ENCODE measurements around the gene TRIM22. TPM values are rescaled to one million over a fixed set of nuclear protein-coding genes. Genes with fewer than 3 reads are reported as not detected.
"Not testable (repeated sequence)": the region's sequence is repeated elsewhere in the genome, so short reads cannot be mapped to it uniquely, and the experiment has no call there.

Gene TRIM22
- total RNA-seq, 1 experiment from 2014 or later: 24.1 TPM

GRCh38 chr11:5712507-5712906, 22.9 kb downstream of the TRIM22 start:
- ChIA-PET CTCF (interaction anchor here (0.7 to 4.0 kb wide), 8 partner anchors 11 to 432 kb away, joined by 3 to 35 read pairs (median 4); partner anchors contain the start of gene TRIM5), POLR2A (interaction anchor here (0.7 kb wide), 1 partner anchor 607 kb away, joined by 3 read pairs; no protein-coding TSS in a partner anchor)
- BruUV-seq (replicated peaks): no TSS peak
- Mint-ChIP-seq H3K27me3 (ENCODE audit: insufficient read depth, unreplicated experiment) (no peaks in the 10 kb centered on the region), H3K27ac (ENCODE audit: low read depth, unreplicated experiment) (no peak overlapping the region), H3K4me1 (ENCODE audit: insufficient read depth, unreplicated experiment) (no peaks in the 10 kb centered on the region), H3K36me3 (ENCODE audit: insufficient read depth, unreplicated experiment) (peaks cover 15% of the 10 kb centered on the region), H3K9me3 (ENCODE audit: unreplicated experiment) (no peaks in the 10 kb centered on the region), H3K4me3 (ENCODE audit: unreplicated experiment) (no peak overlapping the region)
- peak; percentile 24 for DNase-seq (ENCODE audit: unreplicated experiment)
- TF ChIP-seq CTCF (IDR thresholded peaks at IDR 0.05; ENCODE audit: unreplicated experiment): peak; percentile 37
- intact Hi-C loops (cut with micrococcal nuclease): loop anchor here (1.0 kb wide), 3 partner anchors 28 to 236 kb away; no protein-coding TSS in a partner anchor

- intact Hi-C loops (cut with micrococcal nuclease): no loop called here
- no TSS peak for BruUV-seq (replicated peaks)
- no peaks in the 10 kb centered on the region for H3K4me1 Mint-ChIP-seq (ENCODE audit: insufficient read depth, unreplicated experiment)
- DNase-seq (ENCODE audit: unreplicated experiment): no peak
- ChIA-PET POLR2A (interaction anchor here (0.9 kb wide), 1 partner anchor 23 kb away, joined by 8 read pairs; the partner anchor contains the start of gene TRIM22), CTCF (interaction anchor here (0.6 to 4.0 kb wide), 8 partner anchors 22 to 237 kb away, joined by 3 to 35 read pairs (median 4); partner anchors contain the start of genes OR52N5 and TRIM5)
- no peak overlapping the region for H3K4me3 Mint-ChIP-seq (ENCODE audit: unreplicated experiment)
- H3K27me3 Mint-ChIP-seq (ENCODE audit: insufficient read depth, unreplicated experiment): peaks cover 11% of the 10 kb centered on the region
- H3K9me3 Mint-ChIP-seq (ENCODE audit: unreplicated experiment): no peaks in the 10 kb centered on the region
- no peak overlapping the region for H3K27ac Mint-ChIP-seq (ENCODE audit: low read depth, unreplicated experiment)
- peaks cover 7% of the 10 kb centered on the region for H3K36me3 Mint-ChIP-seq (ENCODE audit: insufficient read depth, unreplicated experiment)
- no peak for TF ChIP-seq CTCF (IDR thresholded peaks at IDR 0.05; ENCODE audit: unreplicated experiment)
These were observed 24.1 kb downstream of the TRIM22 start for GRCh38 chr11:5713695-5714094.

- BruUV-seq (replicated peaks); CTCF ChIA-PET; H3K9me3 Mint-ChIP-seq (ENCODE audit: unreplicated experiment); H3K27ac Mint-ChIP-seq (ENCODE audit: low read depth, unreplicated experiment); POLR2A ChIA-PET; H3K36me3 Mint-ChIP-seq (ENCODE audit: insufficient read depth, unreplicated experiment); DNase-seq (ENCODE audit: unreplicated experiment); intact Hi-C loops (cut with micrococcal nuclease); H3K4me3 Mint-ChIP-seq (ENCODE audit: unreplicated experiment); H3K4me1 Mint-ChIP-seq (ENCODE audit: insufficient read depth, unreplicated experiment): not testable (repeated sequence)
- H3K27me3 Mint-ChIP-seq (ENCODE audit: insufficient read depth, unreplicated experiment): peaks cover 36% of the 10 kb centered on the region
These were observed 26.9 kb downstream of the TRIM22 start for GRCh38 chr11:5716518-5716917.

GRCh38 chr11:5719703-5720495, 30.3 kb downstream of the TRIM22 start:
- Mint-ChIP-seq H3K27me3 (ENCODE audit: insufficient read depth, unreplicated experiment) (peaks cover 65% of the 10 kb centered on the region), H3K4me1 (ENCODE audit: insufficient read depth, unreplicated experiment) (no peaks in the 10 kb centered on the region), H3K4me3 (ENCODE audit: unreplicated experiment) (no peak overlapping the region), H3K9me3 (ENCODE audit: unreplicated experiment) (no peaks in the 10 kb centered on the region), H3K27ac (ENCODE audit: low read depth, unreplicated experiment) (no peak overlapping the region), H3K36me3 (ENCODE audit: insufficient read depth, unreplicated experiment) (no peaks in the 10 kb centered on the region)
- ChIA-PET POLR2A (no interaction called here), CTCF (interaction anchor here (0.6 to 1.0 kb wide), 2 partner anchors 9 to 244 kb away, joined by 3 to 4 read pairs; no protein-coding TSS in a partner anchor)
- no TSS peak for BruUV-seq (replicated peaks)
- intact Hi-C loops (cut with micrococcal nuclease): no loop called here
- TF ChIP-seq CTCF (IDR thresholded peaks at IDR 0.05; ENCODE audit: unreplicated experiment): no peak
- no peak for DNase-seq (ENCODE audit: unreplicated experiment)

Measured in MCF 10A (cell line).